Measurements from ENCODE around the gene HOXB6.

GRCh38 chr17:48586355-48587258, 18.2 kb downstream of the HOXB6 start:
- TF ChIP-seq, protein P1, sequence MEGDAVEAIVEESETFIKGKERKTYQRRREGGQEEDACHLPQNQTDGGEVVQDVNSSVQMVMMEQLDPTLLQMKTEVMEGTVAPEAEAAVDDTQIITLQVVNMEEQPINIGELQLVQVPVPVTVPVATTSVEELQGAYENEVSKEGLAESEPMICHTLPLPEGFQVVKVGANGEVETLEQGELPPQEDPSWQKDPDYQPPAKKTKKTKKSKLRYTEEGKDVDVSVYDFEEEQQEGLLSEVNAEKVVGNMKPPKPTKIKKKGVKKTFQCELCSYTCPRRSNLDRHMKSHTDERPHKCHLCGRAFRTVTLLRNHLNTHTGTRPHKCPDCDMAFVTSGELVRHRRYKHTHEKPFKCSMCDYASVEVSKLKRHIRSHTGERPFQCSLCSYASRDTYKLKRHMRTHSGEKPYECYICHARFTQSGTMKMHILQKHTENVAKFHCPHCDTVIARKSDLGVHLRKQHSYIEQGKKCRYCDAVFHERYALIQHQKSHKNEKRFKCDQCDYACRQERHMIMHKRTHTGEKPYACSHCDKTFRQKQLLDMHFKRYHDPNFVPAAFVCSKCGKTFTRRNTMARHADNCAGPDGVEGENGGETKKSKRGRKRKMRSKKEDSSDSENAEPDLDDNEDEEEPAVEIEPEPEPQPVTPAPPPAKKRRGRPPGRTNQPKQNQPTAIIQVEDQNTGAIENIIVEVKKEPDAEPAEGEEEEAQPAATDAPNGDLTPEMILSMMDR (IDR thresholded peaks at IDR 0.05), result no peak
- TF ChIP-seq POLR2A (IDR thresholded peaks at IDR 0.05), result no peak

Measured in uterus (tissue), 2 donors.